ENCODE measurements around the gene NUDT9.
A peak's percentile ranks its signal among the peaks of the same experiment; 100 is the strongest.
"Not testable (repeated sequence)": the region's sequence is repeated elsewhere in the genome, so short reads cannot be mapped to it uniquely, and the experiment has no call there.

Gene NUDT9

GRCh38 chr4:87410157-87410556, 12.2 kb upstream of the NUDT9 start:
- DNase-seq = no peak

GRCh38 chr4:87410679-87411078, 11.7 kb upstream of the NUDT9 start:
- no peak for DNase-seq

- no peak for DNase-seq
Observed at GRCh38 chr4:87414816-87415215, 7.6 kb upstream of the NUDT9 start.

- DNase-seq = no peak
Observed at GRCh38 chr4:87416965-87417364, 5.4 kb upstream of the NUDT9 start.

- not testable (repeated sequence) for DNase-seq
Observed at GRCh38 chr4:87418410-87418809, 4.0 kb upstream of the NUDT9 start.

- DNase-seq = peak; percentile 29
Observed at GRCh38 chr4:87419578-87420249, 2.7 kb upstream of the NUDT9 start.

DNA sequence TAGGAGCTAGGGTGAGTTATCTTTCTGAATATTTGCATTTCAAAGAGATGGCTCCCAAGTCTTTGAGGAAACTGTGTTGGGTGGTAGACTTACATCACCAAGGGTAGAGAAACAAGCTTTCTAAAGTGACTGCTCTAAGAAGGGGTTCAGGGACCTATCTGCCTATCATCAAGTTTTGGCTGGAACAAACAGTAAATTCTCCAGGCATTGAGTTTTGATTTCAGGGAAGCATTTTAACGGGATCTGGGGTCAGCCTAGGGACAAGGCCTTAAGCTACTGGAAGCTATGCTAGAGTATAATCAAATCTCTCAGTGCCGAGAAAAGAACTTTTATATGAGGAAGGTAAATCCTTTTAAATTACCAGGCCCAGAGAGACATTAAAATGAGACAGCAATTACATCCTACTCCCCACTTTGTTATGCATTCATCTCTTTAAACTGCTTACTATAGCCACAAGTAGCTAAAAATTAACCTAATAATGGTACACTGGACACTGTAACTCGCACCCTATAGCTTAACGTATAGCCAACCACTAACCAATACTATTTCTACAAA, 2.0 kb upstream of the NUDT9 start:
- DNase-seq = no peak

DNA sequence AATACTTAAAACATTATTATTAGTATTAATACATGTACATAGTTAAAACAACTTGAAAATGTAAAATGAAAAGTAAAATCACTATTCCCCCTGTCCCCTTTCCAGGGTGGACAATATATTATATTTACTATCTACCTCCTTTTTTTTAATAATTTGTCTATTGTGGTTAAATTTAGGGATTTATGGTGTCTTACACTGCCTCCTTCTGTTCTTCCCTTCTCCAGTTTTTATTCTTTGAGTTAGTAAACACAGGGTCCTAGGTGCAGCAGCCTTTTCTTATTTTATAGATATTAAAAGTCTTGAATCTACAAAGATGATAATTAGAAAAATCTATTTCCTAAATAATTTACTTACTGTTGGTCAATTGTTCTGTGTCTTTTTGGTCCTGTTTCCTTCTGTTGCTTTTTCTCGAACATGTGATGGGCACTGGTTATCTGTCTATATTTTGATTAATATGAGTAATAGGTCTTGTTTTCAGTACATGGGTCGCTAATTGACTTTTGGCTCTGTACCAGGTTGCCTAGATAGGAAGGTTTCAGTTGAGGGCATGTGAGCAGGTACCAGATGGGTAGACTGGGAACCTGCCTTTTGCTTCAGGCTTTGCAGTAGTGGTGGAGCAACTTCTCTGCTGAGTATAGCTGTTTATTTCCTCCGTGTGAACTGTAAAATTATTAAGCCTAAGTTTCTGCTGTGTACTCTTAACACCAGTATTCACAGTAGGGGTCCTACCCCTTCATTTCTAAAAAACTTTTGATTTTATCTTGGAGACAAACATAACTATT, 1.1 kb downstream of the NUDT9 start:
- DNase-seq = peak; percentile 39

DNA sequence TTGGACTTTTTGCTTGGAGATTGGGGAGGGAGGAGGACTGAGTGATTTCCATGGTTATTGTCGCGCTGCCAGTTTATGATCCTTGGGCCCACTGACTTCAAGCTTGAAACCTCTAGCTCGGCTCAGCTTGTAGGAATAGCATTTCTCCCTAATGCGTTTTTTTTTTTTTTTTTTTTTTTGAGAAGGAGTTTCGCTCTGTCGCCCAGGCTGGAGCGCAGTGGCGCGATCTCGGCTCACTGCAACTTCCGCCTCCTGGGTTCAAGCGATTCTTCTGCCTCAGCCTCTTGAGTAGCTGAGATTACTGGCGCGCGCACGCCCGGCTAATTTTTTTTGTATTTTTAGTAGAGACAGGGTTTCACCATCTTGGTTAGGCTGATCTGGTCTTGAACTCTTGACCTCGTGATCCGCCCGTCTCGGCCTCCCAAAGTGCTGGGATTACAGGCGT, 1.7 kb downstream of the NUDT9 start:
- not testable (repeated sequence) for DNase-seq

- DNase-seq = no peak
Observed at GRCh38 chr4:87425711-87426110, 3.3 kb downstream of the NUDT9 start.

- no peak for DNase-seq
Observed at GRCh38 chr4:87426865-87427517, 4.6 kb downstream of the NUDT9 start.

- DNase-seq = no peak
Observed at GRCh38 chr4:87427518-87427868, 5.1 kb downstream of the NUDT9 start.

DNA sequence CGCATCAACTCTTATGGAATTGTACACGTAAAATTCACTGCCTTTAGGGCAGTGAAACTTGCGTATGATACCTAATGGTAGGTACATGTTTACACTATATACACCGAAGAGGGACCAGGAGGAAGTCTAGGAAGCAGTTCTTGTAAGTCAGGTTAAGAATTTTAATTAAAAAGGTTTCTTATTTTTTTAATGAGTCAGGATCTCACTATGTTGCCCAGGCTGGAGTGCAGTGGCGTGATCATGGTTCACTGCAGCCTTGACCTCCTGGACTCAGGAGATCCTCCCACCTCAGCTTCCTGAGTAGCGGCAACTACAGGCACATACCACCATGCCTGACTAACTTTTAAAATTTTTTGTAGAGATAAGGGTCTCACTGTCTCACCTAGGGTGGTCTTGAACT, 6.6 kb downstream of the NUDT9 start:
- DNase-seq = no peak

GRCh38 chr4:87430038-87430437, 7.7 kb downstream of the NUDT9 start:
- no peak for DNase-seq

- no peak for DNase-seq
Observed at GRCh38 chr4:87433342-87433741, 11.0 kb downstream of the NUDT9 start.

DNA sequence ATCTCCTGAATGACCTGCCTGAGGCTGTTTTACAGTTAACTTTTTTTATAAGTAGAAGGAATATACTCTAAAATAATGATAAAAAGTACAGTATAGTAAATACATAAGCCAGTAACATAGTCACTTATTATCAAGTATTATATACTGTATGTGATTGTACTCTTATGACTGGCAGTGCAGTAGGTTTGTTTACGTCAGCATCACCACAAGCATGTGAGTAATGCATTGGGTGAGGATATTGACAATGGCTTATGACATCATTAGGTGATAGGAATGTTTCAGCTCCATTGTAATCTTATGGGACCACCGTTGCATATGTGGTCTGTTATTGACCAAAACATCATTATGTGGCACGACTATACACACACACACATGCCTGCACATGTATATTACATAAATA, 20.5 kb downstream of the NUDT9 start:
- DNase-seq = no peak

DNA sequence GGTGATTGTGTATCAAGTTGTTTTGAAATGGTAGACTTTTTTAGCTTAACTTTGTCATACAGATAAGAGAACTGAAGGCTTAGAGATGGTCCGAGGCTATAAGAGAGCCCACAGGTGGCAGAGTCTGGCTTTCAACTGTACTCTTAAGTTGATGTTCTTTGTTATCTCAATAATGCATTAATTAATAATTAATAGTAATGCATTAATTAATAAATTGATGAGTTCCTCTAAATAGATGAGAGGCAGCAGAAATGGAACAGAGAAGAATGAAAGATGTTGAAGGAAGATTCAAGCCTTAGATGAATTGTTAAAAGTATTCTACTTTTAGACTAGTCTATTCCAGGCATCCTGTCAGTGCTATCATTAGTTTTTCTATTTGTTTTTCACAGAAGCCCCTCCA, 22.4 kb downstream of the NUDT9 start:
- no peak for DNase-seq

- no peak for DNase-seq
Observed at GRCh38 chr4:87445964-87446363, 23.6 kb downstream of the NUDT9 start.

GRCh38 chr4:87446375-87446774, 24.0 kb downstream of the NUDT9 start:
- DNase-seq = not testable (repeated sequence)

GRCh38 chr4:87451537-87451936, 29.2 kb downstream of the NUDT9 start:
- DNase-seq = no peak

DNA sequence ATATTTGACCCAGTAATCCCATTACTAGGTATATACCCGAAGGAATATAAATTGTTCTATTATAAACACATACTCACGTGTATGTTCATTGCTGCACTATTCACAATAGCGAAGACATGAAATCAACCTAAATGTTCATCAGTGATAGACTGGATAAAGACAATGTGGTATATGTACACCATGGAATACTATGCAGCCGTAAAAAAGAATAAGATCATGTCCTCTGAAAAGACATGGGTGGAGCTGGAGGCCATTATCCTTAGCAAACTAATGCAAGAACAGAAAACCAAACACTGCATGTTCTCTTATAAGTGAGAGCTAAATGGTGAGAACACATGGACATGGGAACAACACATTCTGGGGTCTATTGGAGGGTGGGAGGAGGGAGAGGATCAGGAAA, 36.5 kb downstream of the NUDT9 start:
- no peak for DNase-seq

DNA sequence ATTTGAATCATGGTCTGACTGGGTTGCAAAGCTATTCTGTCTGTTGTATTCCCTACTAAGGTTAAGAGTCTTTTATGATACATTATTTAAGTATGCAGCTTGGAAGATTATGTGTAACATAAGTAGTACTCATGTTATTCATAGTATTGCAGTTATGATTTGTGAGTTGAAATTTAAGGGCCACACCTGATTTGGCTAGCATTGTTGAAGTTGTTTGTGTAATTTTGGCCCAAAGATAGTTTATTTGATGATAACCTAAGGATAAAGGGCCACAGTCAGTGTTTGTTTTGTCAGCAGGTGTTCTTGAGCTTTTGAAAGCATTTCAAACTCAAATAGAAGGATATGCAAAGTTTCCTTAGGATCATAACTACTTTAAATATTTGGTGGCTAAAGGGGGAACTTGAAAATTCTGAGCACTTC, 38.9 kb downstream of the NUDT9 start:
- no peak for DNase-seq

DNA sequence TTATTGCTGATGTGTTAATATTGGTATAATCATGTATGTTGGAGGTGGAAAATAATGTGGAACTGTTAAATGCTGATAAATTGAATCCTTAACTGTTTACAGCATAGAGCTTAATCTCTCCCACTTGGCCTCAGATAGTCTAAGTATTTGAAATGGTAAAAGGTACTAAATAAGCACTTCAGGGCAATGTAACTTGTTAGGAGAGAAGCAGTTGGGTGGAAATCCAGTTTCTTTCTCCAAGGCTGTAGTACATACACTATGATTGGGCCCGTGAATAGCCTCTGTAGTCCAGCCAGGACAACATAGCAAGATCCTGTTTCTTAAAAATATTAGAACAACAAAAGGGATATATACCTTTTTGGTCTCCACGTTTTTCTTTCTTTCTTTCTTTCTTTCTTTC, 39.7 kb downstream of the NUDT9 start:
- DNase-seq = no peak

All from DMS153 (cell line).